ENCODE results near the gene SDHB. TPM values are rescaled to one million over a fixed set of nuclear protein-coding genes. Genes with fewer than 3 reads are reported as not detected.

The SDHB gene
- polyA plus RNA-seq, 1 donor (not counting 4 experiments of a cell fraction or from before 2014, with no cell fraction given), result 228 TPM

DNA sequence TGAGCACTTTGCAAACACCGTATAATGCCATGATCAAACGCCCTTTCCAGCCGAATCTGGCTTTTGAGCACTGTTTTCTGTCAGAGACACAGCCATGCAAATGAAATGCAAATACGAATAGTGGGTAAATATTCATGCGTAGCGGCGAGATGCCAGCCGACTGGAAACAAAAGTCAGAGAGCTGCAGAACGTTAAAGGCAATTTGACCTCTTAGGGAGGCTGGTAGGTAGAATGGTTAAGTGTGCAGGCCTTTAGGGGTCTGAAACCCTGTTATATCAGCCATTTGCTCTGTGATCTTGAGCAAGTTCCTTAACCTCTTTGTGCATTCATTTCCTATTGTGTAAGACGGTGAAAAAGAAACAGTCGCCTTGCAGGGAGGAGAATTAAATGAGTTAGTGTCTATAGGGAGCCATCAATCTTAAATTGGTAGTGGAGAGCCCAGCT lies 6.5 kb upstream of the SDHB start:
- no peak overlapping the region for H3K4me2 ChIP-seq (ENCODE audit: control insufficient read depth, extremely low read depth, insufficient read depth, low read depth, low read length)
- no peaks in the 10 kb centered on the region for H4K20me1 ChIP-seq (ENCODE audit: control insufficient read depth, extremely low read depth, insufficient read depth, low read length)
- no peak overlapping the region for H3K9ac ChIP-seq (ENCODE audit: control insufficient read depth, extremely low read depth, insufficient read depth, low read length)
- no peak overlapping the region for H2AFZ ChIP-seq (ENCODE audit: control insufficient read depth, low read length)
- dilution Hi-C loops (cut with MboI; ENCODE audit: extremely low pct_ligation_motif_present, low sequenced_read_pairs), result no loop called here
- H3K27me3 ChIP-seq (ENCODE audit: control insufficient read depth, extremely low read depth, insufficient read depth, low read length), result no peaks in the 10 kb centered on the region
- peaks cover 2% of the 10 kb centered on the region for H3K9me3 ChIP-seq (ENCODE audit: control insufficient read depth, low read depth, low read length)
- no peak overlapping the region for H3K4me3 ChIP-seq (ENCODE audit: control insufficient read depth in 2 of 3, extremely low read depth in 1 of 3, insufficient read depth in 2 of 3, low read depth in 1 of 3, low read length in 3 of 3)
- DNase-seq (ENCODE audit: low read depth, low spot score), result no peak
- H3K27ac ChIP-seq (ENCODE audit: control insufficient read depth, insufficient read depth, low read length), result no peak overlapping the region
- H3K36me3 ChIP-seq (ENCODE audit: control insufficient read depth in 2 of 2, extremely low read depth in 1 of 2, insufficient read depth in 2 of 2, low read length in 2 of 2), result no peaks in the 10 kb centered on the region
- no peaks in the 10 kb centered on the region for H3K9me1 ChIP-seq (ENCODE audit: control insufficient read depth, extremely low read depth, insufficient read depth, low read length)
- no peaks in the 10 kb centered on the region for H3K79me2 ChIP-seq (ENCODE audit: control insufficient read depth, insufficient read depth, low read length)
- H3K4me1 ChIP-seq (ENCODE audit: control insufficient read depth, extremely low read depth, insufficient read depth, low read length), result peaks cover 9% of the 10 kb centered on the region
- FAIRE-seq, result no peak
- TF ChIP-seq EZH2 (IDR thresholded peaks at IDR 0.05; ENCODE audit: low read length) (no peak), CTCF (optimal IDR thresholded peaks at IDR 0.05 in 1 of 3, IDR thresholded peaks at IDR 0.05 in 1 of 3, conservative IDR thresholded peaks at IDR 0.05 in 1 of 3; ENCODE audit: extremely low read depth in 1 of 3, insufficient read depth in 2 of 3, low read length in 3 of 3) (no peak)

DNA sequence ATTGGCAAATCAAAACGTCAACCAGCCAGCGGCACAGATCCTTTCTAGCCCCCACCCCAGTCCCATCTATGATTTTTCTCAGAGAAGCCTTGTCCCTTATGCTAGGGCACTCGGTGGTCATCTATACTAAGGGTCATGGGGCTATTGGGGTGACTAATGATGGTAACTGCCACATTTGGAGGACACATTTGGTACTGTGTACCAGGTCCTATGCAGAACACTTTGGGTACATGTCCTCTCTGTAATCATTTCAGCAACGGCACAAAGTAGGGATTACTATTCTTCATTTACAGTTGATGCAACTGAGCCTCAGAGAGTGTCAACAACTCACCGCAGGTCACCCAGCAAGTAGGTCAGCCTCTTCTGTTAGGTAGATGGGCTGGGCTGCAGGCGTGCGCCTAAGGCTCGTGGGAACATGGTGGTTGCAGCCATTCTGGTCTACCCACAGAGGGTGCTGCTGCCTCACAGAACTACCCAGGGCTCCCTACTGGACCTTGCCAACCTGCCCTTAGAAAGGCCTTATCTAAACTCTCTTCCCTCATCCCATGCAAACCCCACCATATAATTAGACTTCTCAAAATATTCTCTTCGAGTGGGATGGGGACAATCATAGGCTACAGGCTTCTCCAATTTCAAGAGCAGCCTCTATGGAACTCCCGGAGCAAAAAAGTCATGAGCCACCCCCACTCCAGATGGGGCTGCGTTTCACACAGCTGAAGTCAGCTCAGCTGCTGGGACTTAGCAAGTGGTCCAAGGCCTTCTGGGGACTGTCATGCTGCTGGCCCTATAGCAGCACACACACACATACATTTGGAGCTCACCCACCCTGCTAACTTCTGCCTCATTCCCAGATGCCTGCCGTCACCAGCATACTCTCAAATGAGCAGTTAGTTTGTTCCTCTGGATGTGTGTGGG lies 5.8 kb upstream of the SDHB start:
- TF ChIP-seq CTCF (optimal IDR thresholded peaks at IDR 0.05 in 1 of 3, IDR thresholded peaks at IDR 0.05 in 1 of 3, conservative IDR thresholded peaks at IDR 0.05 in 1 of 3; ENCODE audit: extremely low read depth in 1 of 3, insufficient read depth in 2 of 3, low read length in 3 of 3), result peak; percentile 88 to 99 (median 88)
- TF ChIP-seq EZH2 (IDR thresholded peaks at IDR 0.05; ENCODE audit: low read length), result no peak
- no peak overlapping the region for H3K4me3 ChIP-seq (ENCODE audit: control insufficient read depth in 2 of 3, extremely low read depth in 1 of 3, insufficient read depth in 2 of 3, low read depth in 1 of 3, low read length in 3 of 3)
- H4K20me1 ChIP-seq (ENCODE audit: control insufficient read depth, extremely low read depth, insufficient read depth, low read length), result no peaks in the 10 kb centered on the region
- dilution Hi-C loops (cut with MboI; ENCODE audit: extremely low pct_ligation_motif_present, low sequenced_read_pairs), result no loop called here
- H3K4me2 ChIP-seq (ENCODE audit: control insufficient read depth, extremely low read depth, insufficient read depth, low read depth, low read length), result no peak overlapping the region
- no peaks in the 10 kb centered on the region for H3K9me3 ChIP-seq (ENCODE audit: control insufficient read depth, low read depth, low read length)
- H3K27me3 ChIP-seq (ENCODE audit: control insufficient read depth, extremely low read depth, insufficient read depth, low read length), result no peaks in the 10 kb centered on the region
- no peak overlapping the region for H2AFZ ChIP-seq (ENCODE audit: control insufficient read depth, low read length)
- H3K36me3 ChIP-seq (ENCODE audit: control insufficient read depth in 2 of 2, extremely low read depth in 1 of 2, insufficient read depth in 2 of 2, low read length in 2 of 2), result no peaks in the 10 kb centered on the region
- H3K27ac ChIP-seq (ENCODE audit: control insufficient read depth, insufficient read depth, low read length), result no peak overlapping the region
- peaks cover 9% of the 10 kb centered on the region for H3K4me1 ChIP-seq (ENCODE audit: control insufficient read depth, extremely low read depth, insufficient read depth, low read length)
- DNase-seq (ENCODE audit: low read depth, low spot score) (peak; percentile 26), FAIRE-seq (peak; percentile 93)
- no peaks in the 10 kb centered on the region for H3K79me2 ChIP-seq (ENCODE audit: control insufficient read depth, insufficient read depth, low read length)
- H3K9me1 ChIP-seq (ENCODE audit: control insufficient read depth, extremely low read depth, insufficient read depth, low read length), result no peaks in the 10 kb centered on the region
- H3K9ac ChIP-seq (ENCODE audit: control insufficient read depth, extremely low read depth, insufficient read depth, low read length), result no peak overlapping the region

Data from keratinocyte (primary cell).